K562 (cell line): ENCODE measurements around the gene ARHGDIA. TPM values are rescaled to one million over a fixed set of nuclear protein-coding genes. Genes with fewer than 3 reads are reported as not detected.
A peak's percentile ranks its signal among the peaks of the same experiment; 100 is the strongest.

ENCODE experiments used
- BDP1 ChIP-seq: IDR thresholded peaks from 3 replicates; pipeline ENCODE4 v1.6.1; 2011; ENCODE audit not compliant: insufficient read length, insufficient read depth
- C11orf30 ChIP-seq: fragments of 450-650 bp; IDR thresholded peaks from 2 replicates; pipeline ENCODE4 v1.6.1; 2016; ENCODE audit warnings: low read depth, mild to moderate bottlenecking
- EGR1 ChIP-seq: fragments of 450-650 bp; conservative IDR thresholded peaks from 2 replicates; pipeline ENCODE4 v1.6.1; 2017; ENCODE audit warnings: mild to moderate bottlenecking
- ELF2 ChIP-seq: fragments of 250-450 bp; sonication (Bioruptor Pico); IDR thresholded peaks from 2 replicates; pipeline ENCODE4 v1.5.0; 2021; ENCODE audit warnings: mild to moderate bottlenecking
- HDAC1 ChIP-seq, 2 experiments: fragments of 450-650 bp; IDR thresholded peaks; 2 replicates each; pipeline ENCODE4 v1.6.1; 2016 to 2017; ENCODE audit warnings: inconsistent platforms in 1 of 2, mild to moderate bottlenecking in 1 of 2, moderate library complexity in 1 of 2
- NCOA4 ChIP-seq: fragments of 450-650 bp; IDR thresholded peaks from 2 replicates; pipeline ENCODE4 v1.6.1; 2018; ENCODE audit warnings: mild to moderate bottlenecking; ENCODE audit not compliant: partially characterized antibody
- NFATC3 ChIP-seq: fragments of 450-650 bp; IDR thresholded peaks from 2 replicates; pipeline ENCODE4 v1.6.1; 2017; ENCODE audit warnings: mild to moderate bottlenecking
- NR4A1 ChIP-seq, 2 experiments: fragments of 250-450 bp in 1 of 2; fragments of 450-650 bp in 1 of 2; sonication (Bioruptor Pico) in 1 of 2; IDR thresholded peaks; 2 replicates each; pipeline versions ENCODE4 v1.4.0 to v1.6.1; 2016 to 2020; ENCODE audit warnings: mild to moderate bottlenecking in 2 of 2, missing compliant biosample characterization in 1 of 2, missing genetic modification characterization in 1 of 2, moderate library complexity in 1 of 2
- POLR2B ChIP-seq: fragments of 450-650 bp; IDR thresholded peaks from 2 replicates; pipeline ENCODE4 v1.6.1; 2018; ENCODE audit warnings: low read depth; ENCODE audit not compliant: partially characterized antibody
- SMARCA4 ChIP-seq: fragments of 450-650 bp; IDR thresholded peaks from 2 replicates; pipeline ENCODE4 v1.6.1; 2016
- TAF15 ChIP-seq: fragments of 200-400 bp; formaldehyde crosslinking; IDR thresholded peaks from 2 replicates; pipeline ENCODE4 v1.6.1; 2017; ENCODE audit warnings: mild to moderate bottlenecking, low read depth, low read length, moderate library complexity
- THRA ChIP-seq: fragments of 450-650 bp; IDR thresholded peaks from 2 replicates; pipeline ENCODE4 v1.6.1; 2017; ENCODE audit warnings: mild to moderate bottlenecking, moderate library complexity
- USF2 ChIP-seq: sonication (generic); formaldehyde crosslinking; IDR thresholded peaks from 2 replicates; pipeline ENCODE4 v1.5.0; 2020; ENCODE audit warnings: missing genetic modification reagents
- ZNF407 ChIP-seq: fragments of 450-650 bp; IDR thresholded peaks from 2 replicates; pipeline ENCODE4 v1.6.1; 2016; ENCODE audit warnings: low read depth
- ZNF444 ChIP-seq: fragments of 250-450 bp; sonication (Bioruptor Pico); IDR thresholded peaks from 2 replicates; pipeline ENCODE4 v1.4.0; 2020; ENCODE audit warnings: mild to moderate bottlenecking, moderate library complexity
- polyA plus RNA-seq, 8 experiments: library from polyadenylated mRNA; depleted of rRNA in 4 of 8; stranded (reverse) in 5 of 8; unstranded in 3 of 8; fragments of >200 nt; fragmentation: Nextera tagmentation in 2 of 8; fragmentation: Illumina TruSeq in 1 of 8; extraction: Ambion mirVana in 2 of 8; extraction: Trizol in 1 of 8; gene quantifications; 2 replicates each; pipeline versions ENCODE4 v1.2.1 to v1.2.3, GENCODE V29; 2011 to 2014; ENCODE audit warnings: inconsistent platforms in 1 of 8, missing spikeins in 1 of 8
- total RNA-seq, 7 experiments: library from RNA; depleted of rRNA in 6 of 7; stranded (reverse); fragments of >200 nt in 6 of 7; fragmentation: Illumina TruSeq in 2 of 7; extraction: Trizol in 2 of 7; gene quantifications; 2 replicates each; pipeline versions ENCODE4 v1.2.1 to v1.2.3, GENCODE V29; 2011 to 2021; ENCODE audit warnings: low replicate concordance in 1 of 7
- TF ChIP-seq, protein P1 (sequence below): fragments of 450-650 bp; IDR thresholded peaks from 2 replicates; pipeline ENCODE4 v1.6.1; 2014; ENCODE audit warnings: low read depth, mild to moderate bottlenecking, moderate library complexity, borderline replicate concordance

The ARHGDIA gene
- total and polyA plus RNA-seq, 9 of the 15 experiments (the other 6 are each of a cell fraction or from before 2014, with no cell fraction given): 9.6 to 340 (median 97.6) TPM

- TF ChIP-seq NCOA4: no peak
- TF ChIP-seq POLR2B: peak; percentile 91
- no peak for TF ChIP-seq TAF15
- peak in 1 of 2 experiments; percentile 98; a peak in 2 of 4 replicates for TF ChIP-seq HDAC1 (IDR thresholded peaks at IDR 0.05)
- no peak for TF ChIP-seq ZNF407
- TF ChIP-seq BDP1: no peak
- peak; percentile 92 for TF ChIP-seq C11orf30
- peak; percentile 95; the same call in 1 of the 2 replicates for TF ChIP-seq NR4A1 (CRISPR knock-in tag; IDR thresholded peaks at IDR 0.05)
- TF ChIP-seq NR4A1 (tag; IDR thresholded peaks at IDR 0.05): peak; percentile 98
- TF ChIP-seq NFATC3: no peak
- no peak for TF ChIP-seq SMARCA4
- TF ChIP-seq, protein P1, sequence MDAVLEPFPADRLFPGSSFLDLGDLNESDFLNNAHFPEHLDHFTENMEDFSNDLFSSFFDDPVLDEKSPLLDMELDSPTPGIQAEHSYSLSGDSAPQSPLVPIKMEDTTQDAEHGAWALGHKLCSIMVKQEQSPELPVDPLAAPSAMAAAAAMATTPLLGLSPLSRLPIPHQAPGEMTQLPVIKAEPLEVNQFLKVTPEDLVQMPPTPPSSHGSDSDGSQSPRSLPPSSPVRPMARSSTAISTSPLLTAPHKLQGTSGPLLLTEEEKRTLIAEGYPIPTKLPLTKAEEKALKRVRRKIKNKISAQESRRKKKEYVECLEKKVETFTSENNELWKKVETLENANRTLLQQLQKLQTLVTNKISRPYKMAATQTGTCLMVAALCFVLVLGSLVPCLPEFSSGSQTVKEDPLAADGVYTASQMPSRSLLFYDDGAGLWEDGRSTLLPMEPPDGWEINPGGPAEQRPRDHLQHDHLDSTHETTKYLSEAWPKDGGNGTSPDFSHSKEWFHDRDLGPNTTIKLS: peak; percentile 100
- TF ChIP-seq ELF2 (CRISPR knock-in tag): peak; percentile 95
- no peak for TF ChIP-seq THRA
- peak; percentile 57 for TF ChIP-seq EGR1
- peak; percentile 73; the same call in 1 of the 2 replicates for TF ChIP-seq ZNF444
- TF ChIP-seq USF2: no peak
Measured at GRCh38 chr17:81860756-81861568, 10.2 kb downstream of the ARHGDIA start (continued).
